Fibroblast of villous mesenchyme (primary cell): ENCODE data around the gene RBM47. TPM values are rescaled to one million over a fixed set of nuclear protein-coding genes. Genes with fewer than 3 reads are reported as not detected.
A peak's percentile ranks its signal among the peaks of the same experiment; 100 is the strongest.
"Not testable (repeated sequence)": the region's sequence is repeated elsewhere in the genome, so short reads cannot be mapped to it uniquely, and the experiment has no call there.

Experiments used
- DNase-seq: peaks from one replicate; pipeline ENCODE4 v3.0.0-alpha.2; 2010; ENCODE audit warnings: low read depth
- H3K4me3 ChIP-seq: 2 replicates; pipeline ENCODE4 v1.5.1; 2011; ENCODE audit warnings: low read depth, mild to moderate bottlenecking, low read length
- total RNA-seq: library from RNA; depleted of rRNA; stranded (reverse); fragments of >200 nt; gene quantifications from 2 replicates; pipeline ENCODE4 v1.2.3, GENCODE V29; 2012
- TF ChIP-seq, protein P1 (sequence below): IDR thresholded peaks from 2 replicates; pipeline ENCODE4 v1.5.1; 2012; ENCODE audit warnings: low read depth, mild to moderate bottlenecking, low read length; ENCODE audit not compliant: insufficient read depth

RBM47 gene
- total RNA-seq, 1 donor = 0.86 TPM

DNA sequence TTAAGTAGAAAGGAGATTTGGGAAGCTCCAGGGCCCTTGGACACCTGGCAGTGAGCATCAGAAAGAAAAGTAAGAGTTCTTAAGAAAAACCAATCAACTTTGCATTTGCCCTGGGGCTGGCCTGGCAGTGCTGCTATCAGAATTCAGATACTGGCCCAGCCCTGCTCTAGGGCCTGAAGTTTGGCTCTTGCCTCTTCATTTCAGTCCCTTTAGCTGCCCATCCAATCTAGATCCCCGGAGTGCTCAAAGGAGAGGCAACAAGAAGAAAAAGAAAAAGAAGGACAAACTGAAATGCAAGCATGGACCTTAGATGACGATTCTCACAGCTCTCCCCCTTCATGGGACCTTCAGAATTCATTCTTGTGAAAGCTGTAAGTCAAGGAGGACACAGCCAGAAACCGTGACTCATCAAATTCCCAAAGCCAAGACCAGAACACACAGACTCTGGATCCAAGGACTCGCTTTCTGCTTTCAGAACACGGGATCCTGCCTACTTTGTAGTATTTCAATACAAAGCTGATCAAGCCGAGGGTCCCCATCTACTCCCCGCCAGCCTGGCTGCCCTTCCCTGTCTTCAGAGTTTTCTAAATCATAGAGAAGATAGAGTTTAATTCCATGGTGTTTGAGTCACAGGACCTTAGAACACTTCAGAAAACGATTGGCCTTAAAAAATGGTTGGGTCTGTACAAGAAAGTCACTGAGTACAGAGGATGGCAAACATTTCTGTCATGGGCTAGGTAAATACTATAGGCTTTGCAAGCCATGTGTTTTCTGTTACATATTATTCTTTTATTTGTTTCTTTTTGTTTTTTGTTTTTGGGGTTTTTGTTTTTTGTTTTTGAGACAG, 103.7 kb downstream of the RBM47 start:
- TF ChIP-seq, protein P1, sequence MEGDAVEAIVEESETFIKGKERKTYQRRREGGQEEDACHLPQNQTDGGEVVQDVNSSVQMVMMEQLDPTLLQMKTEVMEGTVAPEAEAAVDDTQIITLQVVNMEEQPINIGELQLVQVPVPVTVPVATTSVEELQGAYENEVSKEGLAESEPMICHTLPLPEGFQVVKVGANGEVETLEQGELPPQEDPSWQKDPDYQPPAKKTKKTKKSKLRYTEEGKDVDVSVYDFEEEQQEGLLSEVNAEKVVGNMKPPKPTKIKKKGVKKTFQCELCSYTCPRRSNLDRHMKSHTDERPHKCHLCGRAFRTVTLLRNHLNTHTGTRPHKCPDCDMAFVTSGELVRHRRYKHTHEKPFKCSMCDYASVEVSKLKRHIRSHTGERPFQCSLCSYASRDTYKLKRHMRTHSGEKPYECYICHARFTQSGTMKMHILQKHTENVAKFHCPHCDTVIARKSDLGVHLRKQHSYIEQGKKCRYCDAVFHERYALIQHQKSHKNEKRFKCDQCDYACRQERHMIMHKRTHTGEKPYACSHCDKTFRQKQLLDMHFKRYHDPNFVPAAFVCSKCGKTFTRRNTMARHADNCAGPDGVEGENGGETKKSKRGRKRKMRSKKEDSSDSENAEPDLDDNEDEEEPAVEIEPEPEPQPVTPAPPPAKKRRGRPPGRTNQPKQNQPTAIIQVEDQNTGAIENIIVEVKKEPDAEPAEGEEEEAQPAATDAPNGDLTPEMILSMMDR = no peak
- H3K4me3 ChIP-seq = no peak overlapping the region
- DNase-seq = peak; percentile 91

DNA sequence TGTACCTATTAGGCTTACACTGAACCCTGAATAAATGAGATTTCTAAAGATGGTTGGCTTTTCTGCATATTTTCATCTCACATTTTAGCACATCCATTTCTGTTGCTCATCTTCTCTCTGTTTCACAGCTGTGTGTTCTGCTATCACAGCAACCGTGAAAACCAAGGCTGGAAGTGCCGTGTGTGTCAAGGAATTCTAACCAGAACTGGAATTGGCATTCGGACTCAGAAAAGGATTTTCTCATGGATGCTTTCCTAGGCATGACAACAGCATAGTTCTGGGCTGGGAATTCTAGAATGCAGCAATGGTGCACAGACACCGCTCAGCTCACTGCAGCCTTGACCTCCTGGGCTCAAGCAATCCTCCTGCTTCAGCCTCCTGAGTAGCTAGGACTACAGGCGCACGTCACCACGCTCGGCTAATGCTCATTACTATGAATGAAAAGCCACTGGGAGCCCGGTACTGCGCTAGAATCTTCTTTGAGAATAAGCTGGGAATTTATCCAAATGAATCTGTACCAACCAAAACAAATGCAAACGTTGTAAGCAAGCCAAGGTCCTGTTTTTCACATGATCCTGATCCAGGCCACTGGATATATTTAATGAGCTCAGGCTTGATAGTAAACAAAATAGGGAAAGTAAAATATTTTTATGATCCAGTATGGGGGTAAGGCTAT, 105.2 kb downstream of the RBM47 start:
- peak; percentile 81 for DNase-seq
- TF ChIP-seq, protein P1 = no peak
- H3K4me3 ChIP-seq = no peak overlapping the region

DNA sequence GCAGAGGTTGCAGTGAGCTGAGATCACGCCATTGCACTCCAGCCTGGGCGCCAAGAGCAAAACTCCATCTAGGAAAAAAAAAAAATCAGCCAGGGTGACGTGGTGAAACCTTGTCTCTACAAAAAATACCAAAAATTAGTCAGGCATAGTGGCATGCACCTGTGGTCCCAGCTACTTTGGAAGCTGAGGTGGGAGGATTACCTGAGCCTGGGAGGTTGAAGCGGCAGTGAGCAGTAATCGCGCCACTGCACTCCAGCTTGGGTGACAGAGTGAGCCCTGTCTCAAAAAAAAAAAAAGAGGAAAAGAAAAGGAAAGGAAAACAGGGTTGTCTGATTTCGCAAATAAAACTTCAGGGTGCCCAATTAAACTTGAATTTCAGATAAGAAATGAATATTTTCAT, 106.1 kb downstream of the RBM47 start:
- TF ChIP-seq, protein P1 = no peak
- no peak for DNase-seq
- H3K4me3 ChIP-seq = no peak overlapping the region

DNA sequence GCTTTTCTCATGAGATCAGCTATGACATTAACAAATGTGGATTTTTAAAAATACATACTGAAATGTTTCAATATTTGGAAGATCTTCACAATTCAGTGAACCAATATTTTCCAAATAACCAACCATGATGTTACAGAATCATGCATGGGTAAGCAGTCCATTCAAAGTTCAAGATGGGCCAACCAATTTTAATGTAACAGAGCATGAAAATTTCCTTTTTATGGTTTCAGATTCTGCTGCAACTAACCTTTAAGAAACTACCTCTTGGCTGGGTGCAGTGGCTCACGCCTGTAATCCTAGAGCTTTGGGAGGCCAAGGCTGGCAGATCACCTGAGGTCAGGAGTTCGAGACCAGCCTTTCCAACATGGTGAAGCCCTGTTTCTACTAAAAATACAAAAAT, 107.7 kb downstream of the RBM47 start:
- TF ChIP-seq, protein P1 = no peak
- H3K4me3 ChIP-seq = no peak overlapping the region
- DNase-seq = no peak

DNA sequence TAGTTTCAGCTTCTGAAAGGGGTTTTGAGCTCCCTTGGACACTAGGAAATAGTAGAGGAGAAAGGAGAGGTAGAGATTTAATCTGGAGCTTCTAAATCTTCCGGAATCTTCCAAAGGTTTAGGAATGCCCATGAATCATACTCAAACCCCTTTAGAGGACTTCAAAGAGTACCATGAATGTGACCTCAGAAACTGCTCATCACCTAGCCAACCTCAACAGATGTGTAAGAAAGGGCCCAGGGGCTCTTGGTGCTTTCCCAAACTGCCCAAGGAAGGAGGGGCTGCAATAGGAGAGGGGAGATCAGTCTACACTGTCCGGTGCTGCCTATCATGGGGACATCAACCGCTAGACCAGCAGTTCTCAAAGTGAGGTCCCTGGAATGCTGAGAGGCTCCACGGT, 109.1 kb downstream of the RBM47 start:
- no peak for DNase-seq

DNA sequence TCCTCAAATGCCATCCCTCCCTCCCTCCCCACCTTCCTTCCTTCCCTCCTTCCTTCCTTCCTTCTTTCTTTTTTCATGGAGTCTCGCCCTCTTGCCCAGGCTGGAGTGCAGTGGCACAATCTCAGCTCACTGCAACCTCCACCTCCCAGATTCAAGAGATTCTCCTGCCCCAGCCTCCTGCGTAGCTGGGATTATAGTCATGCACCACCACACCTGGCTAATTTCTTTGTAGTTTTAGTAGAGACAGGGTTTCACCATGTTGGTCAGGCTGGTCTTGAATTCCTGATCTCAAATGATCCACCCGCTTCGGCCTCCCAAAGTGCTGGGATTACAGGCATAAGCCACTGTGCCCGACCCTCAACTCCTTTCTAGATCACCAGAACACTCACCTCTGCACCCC, 112.6 kb downstream of the RBM47 start:
- not testable (repeated sequence) for H3K4me3 ChIP-seq, DNase-seq

More for the DNA sequence above, 109.1 kb downstream of the RBM47 start:
- TF ChIP-seq, protein P1 = no peak
- H3K4me3 ChIP-seq = no peak overlapping the region

DNA sequence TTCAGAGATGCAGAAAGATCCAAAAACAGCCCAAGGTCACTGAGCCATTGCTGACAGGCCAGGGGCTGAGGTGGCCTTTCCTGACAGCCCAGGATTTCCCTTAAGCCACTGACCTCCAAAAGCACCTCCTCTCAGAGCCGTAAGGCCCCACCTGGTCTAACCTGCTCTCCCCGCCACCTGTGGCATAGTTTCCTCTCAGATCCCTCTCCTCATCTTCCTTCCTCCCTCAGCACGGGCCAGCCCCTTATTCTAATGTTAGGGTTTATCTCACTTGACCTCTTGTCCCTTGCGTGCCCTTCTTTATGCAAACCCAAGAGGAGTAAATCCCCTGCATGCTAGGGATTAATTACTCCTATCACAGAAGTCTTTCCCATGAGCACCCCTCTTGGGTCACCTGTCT, 113.0 kb downstream of the RBM47 start:
- no peak overlapping the region for H3K4me3 ChIP-seq
- TF ChIP-seq, protein P1 = no peak

More for the DNA sequence above, 113.0 kb downstream of the RBM47 start:
- DNase-seq = no peak
